NCI-H1105 treated with DMSO at 0.1 percent for 48 hours (cell line): ENCODE measurements around the gene CLEC17A.
"Not testable (repeated sequence)": the region's sequence is repeated elsewhere in the genome, so short reads cannot be mapped to it uniquely, and the experiment has no call there.

Source experiments
- DNase-seq: peaks from one replicate; lab custom pipeline; 2025; lab: John Stamatoyannopoulos, UW

Gene CLEC17A

GRCh38 chr19:14580623-14581237 is 2.2 kb upstream of the CLEC17A start:
- DNase-seq: no peak

- not testable (repeated sequence) for DNase-seq
These were observed 1.5 kb downstream of the CLEC17A start for GRCh38 chr19:14584372-14584771.

- DNase-seq: not testable (repeated sequence)
These were observed 2.3 kb downstream of the CLEC17A start for GRCh38 chr19:14585187-14585586.

- DNase-seq: not testable (repeated sequence)
These were observed 6.5 kb downstream of the CLEC17A start for GRCh38 chr19:14589433-14589832.

GRCh38 chr19:14595558-14595957 is 12.7 kb downstream of the CLEC17A start:
- no peak for DNase-seq

GRCh38 chr19:14599548-14600147 is 16.8 kb downstream of the CLEC17A start:
- DNase-seq: no peak

GRCh38 chr19:14603990-14604387 is 21.1 kb downstream of the CLEC17A start:
- no peak for DNase-seq

- DNase-seq: no peak
These were observed 23.7 kb downstream of the CLEC17A start for GRCh38 chr19:14606627-14607026.

- DNase-seq: no peak
These were observed 28.2 kb downstream of the CLEC17A start for GRCh38 chr19:14611051-14611450.

GRCh38 chr19:14612242-14612641 is 29.4 kb downstream of the CLEC17A start:
- DNase-seq: not testable (repeated sequence)

GRCh38 chr19:14612657-14613056 is 29.8 kb downstream of the CLEC17A start:
- DNase-seq: no peak

- DNase-seq: not testable (repeated sequence)
These were observed 30.7 kb downstream of the CLEC17A start for GRCh38 chr19:14613399-14614098.

GRCh38 chr19:14614099-14614412 is 31.2 kb downstream of the CLEC17A start:
- DNase-seq: no peak

- no peak for DNase-seq
These were observed 32.7 kb downstream of the CLEC17A start for GRCh38 chr19:14615623-14616022.

GRCh38 chr19:14616407-14616806 is 33.5 kb downstream of the CLEC17A start:
- no peak for DNase-seq

- no peak for DNase-seq
These were observed 36.5 kb downstream of the CLEC17A start for GRCh38 chr19:14619404-14619803.

- not testable (repeated sequence) for DNase-seq
These were observed 41.6 kb downstream of the CLEC17A start for GRCh38 chr19:14624491-14624890.

GRCh38 chr19:14629557-14629956 is 46.7 kb downstream of the CLEC17A start:
- no peak for DNase-seq

GRCh38 chr19:14632286-14632685 is 49.4 kb downstream of the CLEC17A start:
- DNase-seq: no peak

GRCh38 chr19:14639536-14640277 is 56.8 kb downstream of the CLEC17A start:
- DNase-seq: no peak

- no peak for DNase-seq
These were observed 65.6 kb downstream of the CLEC17A start for GRCh38 chr19:14648506-14648905.

- no peak for DNase-seq
These were observed 66.1 kb downstream of the CLEC17A start for GRCh38 chr19:14649020-14649419.

- no peak for DNase-seq
These were observed 67.3 kb downstream of the CLEC17A start for GRCh38 chr19:14650161-14650560.
